T-helper 2 cell treated with Interferon-gamma antibody and Interleukin-4, amounts not matched to agents 100 ng/mL and 5 ng/mL, for 36 hours (primary cell): ENCODE results near the gene MAST4. TPM values are rescaled to one million over a fixed set of nuclear protein-coding genes. Genes with fewer than 3 reads are reported as not detected.

Experiments
- intact Hi-C: fragments of 100-400 bp; cut with micrococcal nuclease; formaldehyde crosslinking; loops from one replicate; pipeline ENCODE4 v1.15.1; 2023
- total RNA-seq: library from RNA; stranded (reverse); gene quantifications from 2 replicates; pipeline ENCODE4 v1.2.3, GENCODE V29; 2022

The MAST4 gene
- total RNA-seq, 1 donor from 2014 or later, result 14.0 TPM

- intact Hi-C loops, result no loop called here
These were observed 598.0 kb downstream of the MAST4 start for GRCh38 chr5:67194166-67194565.

- intact Hi-C loops, result no loop called here
These were observed 599.4 kb downstream of the MAST4 start for GRCh38 chr5:67195406-67196275.

- intact Hi-C loops, result no loop called here
These were observed 600.4 kb downstream of the MAST4 start, which contains the start of gene CD180 for GRCh38 chr5:67196537-67197059. Gene CD180 (minus strand): TSS chr5:67196799. CDS start chr5:67196641, 158 bp downstream.

GRCh38 chr5:67197536-67197935 is 601.3 kb downstream of the MAST4 start:
- intact Hi-C loops, result no loop called here

- intact Hi-C loops, result no loop called here
These were observed 602.7 kb downstream of the MAST4 start for GRCh38 chr5:67198917-67199316.

GRCh38 chr5:67199859-67200258 is 603.7 kb downstream of the MAST4 start:
- intact Hi-C loops, result no loop called here

- intact Hi-C loops, result no loop called here
These were observed 604.8 kb downstream of the MAST4 start for GRCh38 chr5:67200809-67201562.

GRCh38 chr5:67201897-67202549 is 605.8 kb downstream of the MAST4 start:
- intact Hi-C loops, result no loop called here

GRCh38 chr5:67202828-67203227 is 606.6 kb downstream of the MAST4 start:
- intact Hi-C loops, result no loop called here

- intact Hi-C loops, result loop anchor here (2.0 kb wide), 1 partner anchor 15 kb away; no protein-coding TSS in a partner anchor
These were observed 607.5 kb downstream of the MAST4 start for GRCh38 chr5:67203701-67204074.

GRCh38 chr5:67204821-67205220 is 608.6 kb downstream of the MAST4 start:
- intact Hi-C loops, result loop anchor here (2.0 to 5.0 kb wide), 2 partner anchors 16 to 1507 kb away; no protein-coding TSS in a partner anchor

- intact Hi-C loops, result loop anchor here (2.0 to 5.0 kb wide), 4 partner anchors 15 to 1506 kb away; no protein-coding TSS in a partner anchor
These were observed 609.8 kb downstream of the MAST4 start for GRCh38 chr5:67205981-67206380.

GRCh38 chr5:67206461-67206860 is 610.3 kb downstream of the MAST4 start:
- intact Hi-C loops, result loop anchor here (2.0 to 5.0 kb wide), 3 partner anchors 14 to 1506 kb away; no protein-coding TSS in a partner anchor

- intact Hi-C loops, result loop anchor here (1.0 to 5.0 kb wide), 6 partner anchors 9 to 1505 kb away; no protein-coding TSS in a partner anchor
These were observed 610.7 kb downstream of the MAST4 start for GRCh38 chr5:67206929-67207328.

GRCh38 chr5:67208403-67208802 is 612.2 kb downstream of the MAST4 start:
- intact Hi-C loops, result loop anchor here (2.0 to 5.0 kb wide), 2 partner anchors 1008 to 1504 kb away; no protein-coding TSS in a partner anchor

GRCh38 chr5:67209141-67209771 is 613.1 kb downstream of the MAST4 start:
- intact Hi-C loops, result loop anchor here (1.0 to 5.0 kb wide), 6 partner anchors 52 to 1503 kb away; no protein-coding TSS in a partner anchor

- intact Hi-C loops, result no loop called here
These were observed 615.7 kb downstream of the MAST4 start for GRCh38 chr5:67211926-67212325.

GRCh38 chr5:67214036-67214435 is 617.8 kb downstream of the MAST4 start:
- intact Hi-C loops, result no loop called here

- intact Hi-C loops, result no loop called here
These were observed 618.7 kb downstream of the MAST4 start for GRCh38 chr5:67214707-67215447.
